ENCODE data around the gene TRIM47. TPM values are rescaled to one million over a fixed set of nuclear protein-coding genes. Genes with fewer than 3 reads are reported as not detected.

The TRIM47 gene
- total and polyA plus RNA-seq, 9 donors = 7.2 to 38.3 (median 17.3) TPM

DNA sequence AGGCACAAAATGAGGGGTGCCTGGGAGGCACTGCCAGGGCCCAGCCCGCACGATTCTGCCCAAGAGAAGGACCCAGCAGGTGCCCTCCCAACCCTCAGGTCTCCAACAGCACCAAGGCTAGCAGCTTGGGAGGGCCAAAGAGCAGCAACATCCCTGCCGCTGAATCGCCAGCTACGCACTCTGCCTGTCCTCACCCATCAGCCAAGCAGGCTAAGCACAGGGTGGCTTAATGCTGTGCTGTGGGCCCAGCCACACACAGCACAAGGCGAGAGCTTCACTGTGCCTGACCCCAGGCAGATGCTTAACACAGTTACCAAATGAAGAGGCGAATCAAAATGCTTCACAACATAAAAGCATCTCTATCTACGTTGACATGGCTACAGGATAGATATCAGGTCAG is 36.9 kb upstream of the TRIM47 start:
- H3K27ac ChIP-seq = no peak overlapping the region
- no peaks in the 10 kb centered on the region for H3K36me3 ChIP-seq
- no peak overlapping the region for H3K4me3 ChIP-seq
- 86 to 96% (median 88%) methylated on average over 8 of the region's 8 CpGs for WGBS, 3 donors
- H3K4me1 ChIP-seq (ENCODE audit: insufficient read depth) = no peaks in the 10 kb centered on the region
- no peaks in the 10 kb centered on the region for H3K9me3 ChIP-seq
- H3K27me3 ChIP-seq = no peaks in the 10 kb centered on the region
- DNase-seq = no peak
- intact Hi-C loops (cut with DNase I) = loop anchor here in 1 of 4 donors (10.0 kb wide), 1 partner anchor 360 kb away; no protein-coding TSS in a partner anchor
- TF ChIP-seq EP300 (IDR thresholded peaks at IDR 0.05) (no peak), POLR2A (IDR thresholded peaks at IDR 0.05) (no peak)
- TF ChIP-seq, protein P1, sequence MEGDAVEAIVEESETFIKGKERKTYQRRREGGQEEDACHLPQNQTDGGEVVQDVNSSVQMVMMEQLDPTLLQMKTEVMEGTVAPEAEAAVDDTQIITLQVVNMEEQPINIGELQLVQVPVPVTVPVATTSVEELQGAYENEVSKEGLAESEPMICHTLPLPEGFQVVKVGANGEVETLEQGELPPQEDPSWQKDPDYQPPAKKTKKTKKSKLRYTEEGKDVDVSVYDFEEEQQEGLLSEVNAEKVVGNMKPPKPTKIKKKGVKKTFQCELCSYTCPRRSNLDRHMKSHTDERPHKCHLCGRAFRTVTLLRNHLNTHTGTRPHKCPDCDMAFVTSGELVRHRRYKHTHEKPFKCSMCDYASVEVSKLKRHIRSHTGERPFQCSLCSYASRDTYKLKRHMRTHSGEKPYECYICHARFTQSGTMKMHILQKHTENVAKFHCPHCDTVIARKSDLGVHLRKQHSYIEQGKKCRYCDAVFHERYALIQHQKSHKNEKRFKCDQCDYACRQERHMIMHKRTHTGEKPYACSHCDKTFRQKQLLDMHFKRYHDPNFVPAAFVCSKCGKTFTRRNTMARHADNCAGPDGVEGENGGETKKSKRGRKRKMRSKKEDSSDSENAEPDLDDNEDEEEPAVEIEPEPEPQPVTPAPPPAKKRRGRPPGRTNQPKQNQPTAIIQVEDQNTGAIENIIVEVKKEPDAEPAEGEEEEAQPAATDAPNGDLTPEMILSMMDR (IDR thresholded peaks at IDR 0.05) = no peak

- DNase-seq = no peak
- TF ChIP-seq POLR2A (IDR thresholded peaks at IDR 0.05) (no peak), EP300 (IDR thresholded peaks at IDR 0.05) (no peak)
- TF ChIP-seq, protein P1 (IDR thresholded peaks at IDR 0.05) = no peak
- intact Hi-C loops (cut with DNase I) = loop anchor here in 2 of 4 donors (5.0 to 10.0 kb wide), 2 partner anchors 88 to 360 kb away; partner anchors contain the start of gene CDK3 (in 1 of the 2)
- H3K4me1 ChIP-seq (ENCODE audit: insufficient read depth) = no peaks in the 10 kb centered on the region
- no peak overlapping the region for H3K27ac ChIP-seq
- H3K36me3 ChIP-seq = no peaks in the 10 kb centered on the region
- 91 to 93% (median 91%) methylated on average over 34 of the region's 34 CpGs for WGBS, 3 donors
- H3K4me3 ChIP-seq = no peak overlapping the region
- no peaks in the 10 kb centered on the region for H3K9me3 ChIP-seq
- H3K27me3 ChIP-seq = no peaks in the 10 kb centered on the region
Observed at GRCh38 chr17:75914643-75915267, 36.4 kb upstream of the TRIM47 start.

GRCh38 chr17:75913537-75914210 is 35.3 kb upstream of the TRIM47 start:
- TF ChIP-seq POLR2A (IDR thresholded peaks at IDR 0.05) (no peak), EP300 (IDR thresholded peaks at IDR 0.05) (no peak)
- TF ChIP-seq, protein P1 (IDR thresholded peaks at IDR 0.05) = no peak
- no peaks in the 10 kb centered on the region for H3K36me3 ChIP-seq
- no peaks in the 10 kb centered on the region for H3K27me3 ChIP-seq
- 90 to 92% (median 90%) methylated on average over 26 to 32 of the region's 32 CpGs for WGBS, 3 donors
- no peak overlapping the region for H3K4me3 ChIP-seq
- DNase-seq = no peak
- intact Hi-C loops (cut with DNase I) = loop anchor here in 2 of 4 donors (5.0 to 10.0 kb wide), 2 partner anchors 89 to 361 kb away; partner anchors contain the start of gene CDK3 (in 1 of the 2)
- no peaks in the 10 kb centered on the region for H3K9me3 ChIP-seq
- H3K4me1 ChIP-seq (ENCODE audit: insufficient read depth) = no peaks in the 10 kb centered on the region
- no peak overlapping the region for H3K27ac ChIP-seq

DNA sequence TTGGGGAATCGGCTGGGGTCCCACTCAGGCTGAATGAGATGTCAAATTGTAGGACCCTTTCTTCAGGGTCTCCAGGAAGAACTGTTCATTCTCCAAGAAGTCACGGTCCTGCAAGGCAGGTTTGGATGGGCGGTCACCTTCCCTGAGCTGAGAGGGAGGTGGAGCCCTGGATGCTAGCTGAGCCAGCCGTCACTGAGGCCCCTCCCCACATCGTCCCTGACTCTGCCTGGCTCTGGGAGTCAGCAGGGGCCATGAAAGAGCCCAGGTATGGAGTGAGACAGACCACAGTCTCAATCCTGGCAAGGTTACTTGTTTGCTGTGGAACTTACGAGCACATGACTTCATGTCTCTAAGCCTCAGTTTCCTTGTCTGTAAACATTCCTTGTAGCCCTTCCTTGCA is 32.3 kb upstream of the TRIM47 start:
- DNase-seq = no peak
- H3K9me3 ChIP-seq = no peaks in the 10 kb centered on the region
- no peaks in the 10 kb centered on the region for H3K27me3 ChIP-seq
- H3K36me3 ChIP-seq = no peaks in the 10 kb centered on the region
- no peak overlapping the region for H3K27ac ChIP-seq
- no peak overlapping the region for H3K4me3 ChIP-seq
- TF ChIP-seq EP300 (IDR thresholded peaks at IDR 0.05) (no peak), POLR2A (IDR thresholded peaks at IDR 0.05) (no peak)
- TF ChIP-seq, protein P1 (IDR thresholded peaks at IDR 0.05) = no peak
- H3K4me1 ChIP-seq (ENCODE audit: insufficient read depth) = no peaks in the 10 kb centered on the region
- intact Hi-C loops (cut with DNase I) = loop anchor here in 2 of 4 donors (5.0 to 10.0 kb wide), 2 partner anchors 92 to 364 kb away; partner anchors contain the start of gene CDK3 (in 1 of the 2)
- WGBS, 3 donors = 75 to 91% (median 86%) methylated on average over 6 of the region's 6 CpGs

Measured in ovary (tissue), 9 donors.